Ovary (tissue), 1 donor: ENCODE results near the gene CRYGN.

Experiments
- EP300 ChIP-seq: sonication (generic); formaldehyde crosslinking; IDR thresholded peaks from one replicate; pipeline ENCODE4 v1.6.1; 2017; ENCODE audit warnings: antibody characterized with exemption
- POLR2A ChIP-seq: fragments of 450-650 bp; IDR thresholded peaks from one replicate; pipeline ENCODE4 v1.6.1; 2017; ENCODE audit warnings: antibody characterized with exemption, mild to moderate bottlenecking, moderate library complexity

DNA sequence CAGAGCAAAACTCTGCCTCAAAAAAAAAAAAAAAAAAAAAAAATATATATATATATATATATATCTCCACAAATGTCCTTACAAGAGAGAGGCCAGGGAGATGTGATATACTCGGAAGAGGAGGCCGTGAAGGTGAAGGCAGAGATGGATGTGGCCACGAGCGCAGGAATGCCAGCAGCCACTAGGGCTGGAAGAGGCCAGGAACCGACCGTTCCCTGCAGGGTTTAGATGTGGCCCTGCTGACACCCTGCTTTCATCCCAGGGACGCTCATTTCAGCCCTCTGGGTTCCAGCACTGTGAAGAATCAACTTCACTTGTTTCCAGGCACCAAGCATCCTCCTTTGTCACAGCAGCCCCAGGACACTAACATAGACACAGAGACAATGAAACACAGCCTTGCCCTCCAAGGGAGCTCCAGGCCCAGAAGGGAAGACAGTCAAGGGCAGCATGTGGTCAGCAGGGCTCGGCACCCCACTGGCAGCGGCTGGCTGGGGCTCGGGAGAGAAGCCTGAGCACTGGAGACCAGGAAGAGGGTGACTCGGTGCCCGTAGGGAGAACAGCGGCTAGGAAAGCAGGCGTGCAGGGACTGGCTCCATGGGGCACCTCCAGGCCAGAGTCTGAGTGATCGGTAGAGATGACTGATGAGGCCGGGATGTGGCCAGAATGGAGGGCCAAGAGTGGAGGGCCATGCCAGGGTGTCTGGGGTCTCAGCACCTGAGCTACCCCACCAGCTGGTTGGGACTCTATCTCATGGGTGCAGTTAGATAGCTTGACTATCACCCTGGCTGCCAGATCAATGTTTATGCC is 37.7 kb downstream of the CRYGN start:
- no peak for TF ChIP-seq EP300
- no peak for TF ChIP-seq POLR2A
